Activated CD8-positive, alpha-beta memory T cell treated with anti-CD3 and anti-CD28 coated beads for 48 hours (primary cell): ENCODE measurements around the gene TCAP.

Source experiments
- DNase-seq, 3 experiments: peaks; one replicate each; pipeline ENCODE4 v3.0.0-alpha.2; 2020; ENCODE audit warnings: low read depth in 2 of 3, low spot score in 2 of 3

Gene TCAP

GRCh38 chr17:39664581-39665561, at the start of gene TCAP:
TCAP (plus strand) TSS chr17:39665349; CDS start chr17:39665360, 11 bp downstream.
- DNase-seq, result no peak

DNA sequence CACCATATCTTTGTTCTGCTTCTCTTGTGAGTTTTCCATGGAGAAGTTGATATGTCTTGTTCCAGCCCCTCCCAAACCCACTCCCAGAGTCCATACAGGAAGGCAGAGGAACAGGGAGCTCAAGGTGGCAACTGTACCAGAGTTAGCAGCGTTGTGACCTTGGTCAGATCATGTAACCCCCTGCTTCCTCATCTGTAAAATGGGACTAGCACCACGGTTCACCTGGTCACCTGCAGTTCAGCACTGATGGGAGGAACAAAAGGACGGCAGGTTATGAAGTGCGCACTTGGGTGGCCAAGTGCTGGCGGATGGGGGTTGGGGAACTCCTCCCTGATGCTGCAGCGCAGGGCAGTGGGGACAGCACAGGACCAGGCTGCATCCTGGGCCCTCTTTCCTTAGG, 49.7 kb upstream of the TCAP start:
- no peak for DNase-seq

- DNase-seq, result no peak
Measured at GRCh38 chr17:39617100-39617445, 48.1 kb upstream of the TCAP start.

GRCh38 chr17:39617446-39618245, 47.5 kb upstream of the TCAP start:
- peak in 1 of 3 experiments; percentile 30 for DNase-seq

DNA sequence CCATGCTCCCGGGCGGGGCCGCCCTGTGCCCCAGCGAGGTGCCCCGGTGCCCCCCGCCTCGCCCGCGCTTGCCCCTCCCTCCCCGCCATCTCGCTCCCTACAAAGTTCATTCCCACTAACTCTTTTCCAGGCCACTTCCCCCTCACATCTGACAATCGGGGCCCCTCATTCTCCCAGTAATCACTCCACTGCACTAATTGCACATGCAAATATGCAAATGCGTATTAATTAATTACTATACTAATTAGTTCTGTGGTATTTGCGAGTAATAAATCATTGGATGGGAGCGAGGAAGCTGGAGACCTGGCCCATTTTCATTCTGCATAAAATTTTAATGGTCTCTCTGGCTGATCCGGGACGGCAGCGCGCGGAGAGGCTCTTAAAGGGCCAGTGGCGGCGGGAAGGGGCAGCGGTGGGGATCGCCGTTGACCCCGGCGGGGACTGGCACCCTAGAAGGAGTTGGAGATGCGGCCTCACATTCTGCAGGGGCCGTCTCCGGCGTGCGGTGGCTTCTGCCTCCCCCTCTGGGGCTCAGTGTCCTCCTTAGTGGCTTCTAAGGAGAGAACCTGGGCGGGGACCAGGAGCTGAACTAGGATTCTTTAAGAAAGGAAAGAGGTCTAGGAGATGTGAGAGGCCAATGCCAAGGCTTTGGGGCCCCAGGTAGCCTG, 46.8 kb upstream of the TCAP start:
- no peak for DNase-seq

DNA sequence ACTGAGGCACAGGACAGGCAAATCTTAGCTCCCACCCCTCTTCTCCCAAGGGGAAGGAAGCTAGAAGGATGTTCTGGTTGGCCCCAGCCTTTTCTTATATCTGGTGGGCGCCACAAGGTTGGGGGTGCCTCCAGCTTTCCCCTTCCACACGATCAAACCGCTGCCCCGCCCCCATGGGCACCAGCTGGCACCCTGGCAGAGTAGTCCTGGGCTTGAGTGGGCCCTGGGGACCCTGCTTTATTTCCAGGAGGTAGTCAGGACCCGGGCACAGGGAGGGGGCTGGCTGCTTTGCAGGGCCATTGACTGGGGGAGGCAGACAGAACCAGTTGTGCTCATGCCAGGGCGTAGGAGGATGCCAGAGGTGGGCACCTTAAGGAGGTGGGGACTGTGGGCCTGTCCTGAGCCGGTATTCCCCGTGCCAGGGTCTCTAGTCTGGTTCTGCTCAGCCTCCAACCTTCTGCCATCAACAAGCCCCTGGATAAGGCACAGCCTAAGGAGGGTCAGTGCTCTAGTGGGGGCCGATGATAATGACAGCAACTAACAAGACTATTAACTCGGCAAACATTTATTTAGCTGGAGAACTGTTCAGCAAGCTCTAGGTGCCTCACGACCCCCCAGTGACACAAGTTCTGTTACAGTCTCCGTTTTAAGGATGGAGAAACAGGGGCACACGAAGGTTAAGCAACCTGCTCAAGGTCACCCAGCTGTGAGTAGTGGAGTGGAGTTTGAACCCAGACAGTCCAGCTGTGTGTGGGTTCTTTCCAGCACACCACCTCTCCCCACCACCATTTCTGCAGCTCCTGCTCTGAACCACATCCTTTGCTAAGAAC, 46.0 kb upstream of the TCAP start:
- no peak for DNase-seq

DNA sequence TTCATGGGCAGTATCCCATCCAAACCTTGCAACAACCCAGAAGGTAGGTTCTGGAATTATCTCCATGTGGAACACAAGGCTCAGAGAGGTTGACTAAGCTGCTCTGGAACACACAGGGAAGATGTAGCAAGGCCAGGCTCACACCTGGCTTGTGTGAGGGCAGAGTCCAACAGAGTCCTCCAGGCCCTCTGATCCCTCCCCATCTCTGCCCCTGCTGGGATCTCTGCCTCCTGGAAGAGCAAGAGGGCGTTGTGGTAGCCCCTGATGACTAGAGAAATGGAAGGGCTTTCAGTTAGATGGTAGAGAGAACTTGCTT, 45.4 kb upstream of the TCAP start:
- DNase-seq, result no peak

DNA sequence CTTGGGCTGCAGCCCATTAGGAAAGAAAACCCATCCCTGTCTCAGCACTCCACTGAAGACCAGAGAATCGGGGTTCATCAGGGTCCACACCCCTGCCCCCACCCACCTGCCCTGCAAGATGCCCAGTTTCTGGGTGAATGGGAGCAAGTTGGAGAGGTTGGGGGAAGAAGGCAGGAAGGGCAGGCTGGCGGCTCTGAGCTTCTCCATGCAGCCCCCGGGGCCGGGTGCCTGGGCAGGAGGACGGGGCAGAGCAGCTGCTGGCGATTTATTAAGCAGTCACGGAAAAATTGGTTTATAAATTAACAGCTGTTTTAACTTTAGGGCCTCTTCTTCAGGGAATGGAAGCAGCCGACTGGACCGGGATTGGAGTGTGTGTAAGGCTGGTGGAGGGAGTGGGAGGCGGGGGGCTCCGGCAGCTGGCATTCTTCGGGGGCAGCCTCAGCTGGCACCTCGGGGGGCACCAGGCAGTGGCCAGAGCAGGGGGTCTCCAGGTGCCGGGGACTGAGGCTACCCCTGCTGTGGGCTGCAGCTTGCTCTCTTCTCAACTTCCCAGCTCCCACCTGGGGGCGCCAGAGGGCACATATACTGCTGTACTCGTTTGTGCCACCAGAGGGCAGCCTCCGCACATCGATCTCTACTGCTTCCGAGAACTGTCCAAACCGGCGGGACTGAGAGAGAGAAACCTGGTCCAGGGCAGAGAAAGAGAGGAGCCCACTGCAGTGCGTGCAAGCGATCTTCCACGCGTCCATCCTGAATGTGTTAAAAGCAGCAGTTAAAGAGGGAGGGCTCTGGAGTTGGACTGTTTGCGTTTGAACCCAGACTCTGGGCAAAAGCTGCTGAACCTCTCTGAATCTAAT, 43.4 kb upstream of the TCAP start:
- DNase-seq, result peak; percentile 64 to 97 (median 95)

DNA sequence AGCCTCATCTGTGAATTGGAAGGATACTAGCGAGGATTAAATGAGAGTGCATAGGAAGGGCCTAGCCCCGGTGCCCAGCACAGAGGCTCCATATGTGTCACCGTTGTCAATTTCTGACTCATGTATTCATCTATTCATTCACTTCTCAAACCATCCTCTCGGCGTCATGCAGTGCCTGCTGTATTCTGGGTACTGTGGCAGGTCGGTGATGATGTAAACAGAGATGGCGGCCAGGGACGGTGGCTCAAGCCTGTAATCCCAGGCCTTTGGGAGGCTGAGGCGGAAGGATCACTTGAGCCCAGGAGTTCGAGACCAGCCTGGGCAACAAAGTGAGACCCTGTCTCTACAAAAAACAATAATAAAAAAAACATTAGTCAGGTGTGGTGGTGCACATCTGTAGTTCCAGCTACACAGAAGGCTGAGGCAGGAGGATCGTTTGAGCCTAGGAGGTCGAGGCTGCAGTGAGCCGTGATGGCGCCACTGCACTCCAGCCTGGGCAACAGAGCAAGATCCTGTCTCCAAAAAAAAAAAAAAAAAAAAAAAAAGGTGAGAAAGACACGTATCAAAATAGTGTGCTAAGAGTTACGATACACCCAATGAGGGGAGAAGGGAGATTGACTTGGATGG, 42.7 kb upstream of the TCAP start:
- DNase-seq, result peak in 1 of 3 experiments; percentile 20

- DNase-seq, result peak; percentile 63 to 95 (median 92)
Measured at GRCh38 chr17:39623356-39623950, 41.7 kb upstream of the TCAP start.

DNA sequence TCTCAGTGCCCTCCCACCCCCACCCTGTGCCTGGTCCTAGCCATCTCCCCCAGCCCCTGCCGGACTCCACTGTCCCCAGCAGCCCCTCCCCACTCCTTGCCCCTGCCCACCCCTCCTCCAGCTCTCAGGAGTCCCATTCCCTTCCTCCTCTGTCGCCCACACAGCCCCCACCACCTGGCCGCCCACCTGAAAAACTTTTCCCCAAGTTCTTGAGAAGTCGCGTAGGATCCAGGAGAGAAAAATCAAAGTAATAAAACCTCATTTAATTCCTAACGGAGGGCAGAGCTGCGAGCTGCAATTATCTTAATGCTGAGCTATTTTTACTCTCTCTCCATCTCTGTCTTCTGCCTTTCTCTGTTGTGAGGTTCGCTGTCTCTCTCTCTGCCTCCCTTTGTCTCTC, 40.8 kb upstream of the TCAP start:
- DNase-seq, result no peak

- no peak for DNase-seq
Measured at GRCh38 chr17:39625198-39625785, 39.9 kb upstream of the TCAP start.

DNA sequence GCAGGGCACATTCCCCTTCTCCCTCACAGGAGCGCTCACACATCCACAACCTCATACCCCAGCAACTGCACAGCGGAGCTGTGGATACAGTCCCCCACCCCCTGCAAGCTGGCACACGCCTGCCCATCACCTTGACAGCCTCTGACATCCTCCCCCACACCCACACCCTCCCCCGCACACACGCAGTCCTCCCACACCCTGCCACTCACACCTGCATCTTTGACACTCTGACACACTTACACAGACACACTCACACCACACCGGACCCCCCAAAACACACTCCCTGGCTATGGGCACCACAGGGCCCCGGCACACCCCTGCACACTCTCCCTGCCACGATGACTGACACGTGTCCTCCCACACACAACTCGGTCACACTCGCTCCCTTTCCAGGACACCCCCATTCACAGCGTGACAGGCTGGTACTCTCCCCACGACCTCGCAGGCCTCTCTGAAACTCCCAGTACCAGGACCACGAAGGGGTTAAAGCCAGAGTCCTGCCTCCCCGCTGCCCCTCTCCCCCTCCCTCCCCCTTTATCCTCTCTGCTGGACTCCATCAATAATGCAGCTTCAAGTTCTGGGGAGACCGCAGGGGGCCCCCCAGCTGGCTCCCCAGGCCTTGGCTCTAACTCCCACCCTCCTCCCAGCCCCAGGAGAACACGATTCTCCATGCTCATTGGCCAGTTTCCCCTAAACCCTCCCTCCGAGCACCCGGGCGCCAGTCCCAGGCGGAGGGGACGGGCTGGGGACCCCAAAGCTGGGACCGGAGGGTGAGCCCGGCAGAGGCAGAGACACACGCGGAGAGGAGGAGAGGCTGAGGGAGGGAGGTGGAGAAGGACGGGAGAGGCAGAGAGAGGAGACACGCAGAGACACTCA, 38.7 kb upstream of the TCAP start, which contains the start of gene PPP1R1B:
TSS of gene PPP1R1B (plus strand) at position 782 of the 876 bp plus-strand sequence. CDS start 441 bp downstream, outside the sequence.
- no peak for DNase-seq

GRCh38 chr17:39627047-39627711, 38.0 kb upstream of the TCAP start:
- no peak for DNase-seq

- no peak for DNase-seq
Measured at GRCh38 chr17:39627712-39628516, 37.2 kb upstream of the TCAP start.
